ENCODE results near the gene DNAH9. TPM values are rescaled to one million over a fixed set of nuclear protein-coding genes. Genes with fewer than 3 reads are reported as not detected.
A peak's percentile ranks its signal among the peaks of the same experiment; 100 is the strongest.

The DNAH9 gene
- total RNA-seq, 1 donor from 2014 or later = 0.96 TPM

DNA sequence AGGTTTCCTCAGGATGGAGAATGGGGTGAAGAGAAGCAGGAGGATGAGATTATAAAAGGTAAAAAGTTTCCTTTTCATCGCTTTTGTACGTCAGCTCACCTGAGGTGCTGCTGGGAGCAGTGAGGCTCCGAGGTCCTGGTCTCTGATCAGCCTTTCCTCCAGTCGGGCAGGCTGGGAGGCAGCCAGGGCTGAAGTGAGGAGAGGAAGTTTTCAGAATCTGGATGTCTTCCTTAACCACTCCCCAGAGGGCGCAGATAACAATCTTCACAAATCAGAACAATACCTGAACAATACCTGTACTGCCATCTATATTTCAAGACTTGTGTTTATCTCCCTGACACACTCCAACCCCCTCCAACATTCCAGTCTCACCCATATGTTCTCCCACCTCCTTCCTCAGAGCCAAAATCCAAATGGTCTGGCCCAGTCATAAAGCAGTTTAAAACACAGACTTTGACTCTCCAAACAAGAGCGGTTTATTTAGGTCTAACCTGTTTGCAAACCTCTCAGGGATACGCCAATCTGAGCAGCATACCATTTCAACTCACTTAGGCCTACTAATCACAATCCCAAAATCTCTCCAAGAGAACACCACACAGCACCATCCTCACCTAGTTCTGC, 392.2 kb downstream of the DNAH9 start:
- DNase-seq (ENCODE audit: low spot score in 2 of 2, unreplicated experiment in 2 of 2) = no peak
- Mint-ChIP-seq H3K4me3 (no peak overlapping the region), H3K4me1 (no peaks in the 10 kb centered on the region), H3K9me3 (peaks cover 4% of the 10 kb centered on the region), H3K27ac (no peak overlapping the region), H3K36me3 (peaks cover 29% of the 10 kb centered on the region), H3K27me3 (ENCODE audit: low read depth) (no peaks in the 10 kb centered on the region)
- no peak for TF ChIP-seq CTCF (IDR thresholded peaks at IDR 0.05; ENCODE audit: unreplicated experiment)

- no peak for DNase-seq (ENCODE audit: low spot score in 2 of 2, unreplicated experiment in 2 of 2)
- no peak for TF ChIP-seq CTCF (IDR thresholded peaks at IDR 0.05; ENCODE audit: unreplicated experiment)
- Mint-ChIP-seq H3K9me3 (peaks cover 4% of the 10 kb centered on the region), H3K4me3 (no peak overlapping the region), H3K36me3 (peaks cover 29% of the 10 kb centered on the region), H3K27ac (no peak overlapping the region), H3K4me1 (peaks cover 5% of the 10 kb centered on the region), H3K27me3 (ENCODE audit: low read depth) (no peaks in the 10 kb centered on the region)
These were observed 393.2 kb downstream of the DNAH9 start for GRCh38 chr17:11991461-11991860.

DNA sequence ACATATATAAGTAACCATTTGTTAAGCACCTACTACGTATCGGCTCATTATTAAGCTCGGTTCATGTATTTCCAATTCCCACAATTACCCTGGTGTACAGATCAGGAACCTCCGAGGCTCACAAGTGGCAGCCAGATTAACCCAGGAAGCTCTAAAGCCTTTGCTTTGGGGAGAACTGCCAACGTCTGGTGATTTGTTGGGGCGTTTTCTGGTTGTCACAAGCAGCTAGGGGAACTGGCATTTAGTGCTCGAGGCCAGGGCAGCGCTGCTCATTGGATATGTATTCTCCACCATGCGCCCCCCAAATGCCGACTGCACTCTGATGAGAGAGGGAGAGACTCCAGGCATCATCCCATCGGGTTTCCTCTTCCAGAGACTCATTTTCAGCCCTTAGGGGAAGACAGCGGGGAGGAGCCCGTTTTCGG, 398.5 kb downstream of the DNAH9 start:
- H3K27me3 Mint-ChIP-seq (ENCODE audit: low read depth) = no peaks in the 10 kb centered on the region
- no peak for TF ChIP-seq CTCF (IDR thresholded peaks at IDR 0.05; ENCODE audit: unreplicated experiment)
- DNase-seq (ENCODE audit: low spot score in 2 of 2, unreplicated experiment in 2 of 2) = no peak
- H3K9me3 Mint-ChIP-seq = no peaks in the 10 kb centered on the region
- H3K4me3 Mint-ChIP-seq = peak overlapping the region; percentile 89
- peaks cover 6% of the 10 kb centered on the region for H3K4me1 Mint-ChIP-seq
- H3K36me3 Mint-ChIP-seq = no peaks in the 10 kb centered on the region
- peak overlapping the region; percentile 88 for H3K27ac Mint-ChIP-seq

DNA sequence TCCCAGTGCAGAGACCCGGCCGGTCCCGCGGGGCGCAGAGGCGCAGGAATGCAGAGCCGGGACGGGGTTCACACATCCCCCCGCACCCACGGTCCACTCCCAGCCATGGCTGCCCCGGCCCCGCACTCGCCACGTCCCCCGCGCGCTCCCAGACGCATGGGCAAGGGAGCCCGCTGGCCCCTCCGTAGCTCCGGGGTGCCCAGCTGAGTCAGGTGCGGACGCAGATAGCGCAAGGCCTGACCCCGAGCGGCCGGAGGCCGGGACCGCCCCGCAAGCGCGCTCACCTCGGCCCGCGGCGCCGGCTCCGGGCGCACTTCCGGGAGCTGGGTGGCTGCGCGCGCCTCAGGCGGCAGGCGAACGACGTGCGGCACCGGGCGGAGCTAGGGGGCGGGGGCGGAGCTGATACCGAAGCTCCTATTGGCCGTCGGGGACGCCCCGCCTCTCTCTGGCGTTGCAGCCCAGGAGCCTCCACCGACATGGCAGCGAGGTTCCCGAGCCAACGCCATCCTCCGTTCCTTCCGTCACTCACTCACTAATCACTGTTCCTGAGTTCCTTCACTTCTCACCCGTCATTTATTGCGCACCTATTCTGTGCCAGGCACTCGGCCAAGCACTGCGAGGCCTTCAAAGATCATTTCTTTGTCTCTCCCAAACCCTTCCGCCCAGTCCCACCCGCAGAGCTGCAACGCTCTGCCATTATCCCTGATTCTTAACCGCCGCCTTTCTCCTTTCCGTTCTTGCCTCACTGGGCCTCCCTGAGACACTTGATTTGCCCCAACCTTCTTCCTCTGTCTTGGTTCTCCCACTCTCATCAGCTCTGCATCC, 399.1 kb downstream of the DNAH9 start, which contains the start of gene ZNF18:
TSS of gene ZNF18 (minus strand) at position 329 of the 825 bp plus-strand sequence. CDS start 4,646 bp downstream, outside the sequence.
- DNase-seq (ENCODE audit: low spot score in 2 of 2, unreplicated experiment in 2 of 2) = peak; percentile 95 to 97
- Mint-ChIP-seq H3K36me3 (no peaks in the 10 kb centered on the region), H3K4me1 (peaks cover 6% of the 10 kb centered on the region), H3K4me3 (peak within 1 kb of the TSS; percentile 89), H3K27me3 (ENCODE audit: low read depth) (no peaks in the 10 kb centered on the region), H3K9me3 (no peaks in the 10 kb centered on the region), H3K27ac (peak within 1 kb of the TSS; percentile 95)
- TF ChIP-seq CTCF (IDR thresholded peaks at IDR 0.05; ENCODE audit: unreplicated experiment) = no peak

GRCh38 chr17:11997972-11998233, 399.6 kb downstream of the DNAH9 start:
- H3K9me3 Mint-ChIP-seq = no peaks in the 10 kb centered on the region
- no peaks in the 10 kb centered on the region for H3K36me3 Mint-ChIP-seq
- no peak for DNase-seq (ENCODE audit: low spot score in 2 of 2, unreplicated experiment in 2 of 2)
- peak overlapping the region; percentile 89 for H3K4me3 Mint-ChIP-seq
- no peak for TF ChIP-seq CTCF (IDR thresholded peaks at IDR 0.05; ENCODE audit: unreplicated experiment)
- no peaks in the 10 kb centered on the region for H3K27me3 Mint-ChIP-seq (ENCODE audit: low read depth)
- H3K4me1 Mint-ChIP-seq = peaks cover 6% of the 10 kb centered on the region
- H3K27ac Mint-ChIP-seq = peak overlapping the region; percentile 95
